ENCODE results near the gene PIP5K1C. TPM values are rescaled to one million over a fixed set of nuclear protein-coding genes. Genes with fewer than 3 reads are reported as not detected.

Gene PIP5K1C
- total and polyA plus RNA-seq, 9 of the 15 experiments (the other 6 are each of a cell fraction or from before 2014, with no cell fraction given): 0.38 to 22.1 (median 4.1) TPM

GRCh38 chr19:3692141-3693024, 7.9 kb downstream of the PIP5K1C start (continued):
- peak; percentile 24; the same call in 1 of the 2 replicates for TF ChIP-seq RBFOX2 (IDR thresholded peaks at IDR 0.05; ENCODE audit: low read depth, low read length)
- TF ChIP-seq SMC3 (conservative IDR thresholded peaks at IDR 0.05; ENCODE audit: insufficient read depth, low read depth, low read length): peak; percentile 38; the same call in 1 of the 2 replicates
- TF ChIP-seq RREB1 (CRISPR knock-in tag; IDR thresholded peaks at IDR 0.05): no peak
- TF ChIP-seq, protein P1, sequence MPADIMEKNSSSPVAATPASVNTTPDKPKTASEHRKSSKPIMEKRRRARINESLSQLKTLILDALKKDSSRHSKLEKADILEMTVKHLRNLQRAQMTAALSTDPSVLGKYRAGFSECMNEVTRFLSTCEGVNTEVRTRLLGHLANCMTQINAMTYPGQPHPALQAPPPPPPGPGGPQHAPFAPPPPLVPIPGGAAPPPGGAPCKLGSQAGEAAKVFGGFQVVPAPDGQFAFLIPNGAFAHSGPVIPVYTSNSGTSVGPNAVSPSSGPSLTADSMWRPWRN (IDR thresholded peaks at IDR 0.05; ENCODE audit: low read depth): no peak
- TF ChIP-seq, protein P2, sequence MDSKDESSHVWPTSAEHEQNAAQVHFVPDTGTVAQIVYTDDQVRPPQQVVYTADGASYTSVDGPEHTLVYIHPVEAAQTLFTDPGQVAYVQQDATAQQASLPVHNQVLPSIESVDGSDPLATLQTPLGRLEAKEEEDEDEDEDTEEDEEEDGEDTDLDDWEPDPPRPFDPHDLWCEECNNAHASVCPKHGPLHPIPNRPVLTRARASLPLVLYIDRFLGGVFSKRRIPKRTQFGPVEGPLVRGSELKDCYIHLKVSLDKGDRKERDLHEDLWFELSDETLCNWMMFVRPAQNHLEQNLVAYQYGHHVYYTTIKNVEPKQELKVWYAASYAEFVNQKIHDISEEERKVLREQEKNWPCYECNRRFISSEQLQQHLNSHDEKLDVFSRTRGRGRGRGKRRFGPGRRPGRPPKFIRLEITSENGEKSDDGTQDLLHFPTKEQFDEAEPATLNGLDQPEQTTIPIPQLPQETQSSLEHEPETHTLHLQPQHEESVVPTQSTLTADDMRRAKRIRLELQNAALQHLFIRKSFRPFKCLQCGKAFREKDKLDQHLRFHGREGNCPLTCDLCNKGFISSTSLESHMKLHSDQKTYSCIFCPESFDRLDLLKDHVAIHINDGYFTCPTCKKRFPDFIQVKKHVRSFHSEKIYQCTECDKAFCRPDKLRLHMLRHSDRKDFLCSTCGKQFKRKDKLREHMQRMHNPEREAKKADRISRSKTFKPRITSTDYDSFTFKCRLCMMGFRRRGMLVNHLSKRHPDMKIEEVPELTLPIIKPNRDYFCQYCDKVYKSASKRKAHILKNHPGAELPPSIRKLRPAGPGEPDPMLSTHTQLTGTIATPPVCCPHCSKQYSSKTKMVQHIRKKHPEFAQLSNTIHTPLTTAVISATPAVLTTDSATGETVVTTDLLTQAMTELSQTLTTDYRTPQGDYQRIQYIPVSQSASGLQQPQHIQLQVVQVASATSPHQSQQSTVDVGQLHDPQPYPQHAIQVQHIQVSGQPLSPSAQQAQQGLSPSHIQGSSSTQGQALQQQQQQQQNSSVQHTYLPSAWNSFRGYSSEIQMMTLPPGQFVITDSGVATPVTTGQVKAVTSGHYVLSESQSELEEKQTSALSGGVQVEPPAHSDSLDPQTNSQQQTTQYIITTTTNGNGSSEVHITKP (IDR thresholded peaks at IDR 0.05; ENCODE audit: partially characterized antibody): no peak
- 0 out of 3 replicates have a peak, but pooled peaks of 1 of the 2 experiments have one; percentile 25 for TF ChIP-seq CBX3 (IDR thresholded peaks at IDR 0.05; ENCODE audit: borderline replicate concordance in 1 of 2, low read length in 2 of 2)
- no peak for TF ChIP-seq BCL6 (CRISPR knock-in tag; IDR thresholded peaks at IDR 0.05)
- no peak for TF ChIP-seq CBFA2T2 (conservative IDR thresholded peaks at IDR 0.05)
- TF ChIP-seq DDX20 (tag; IDR thresholded peaks at IDR 0.05; ENCODE audit: low read depth): no peak
- peak; percentile 81 for TF ChIP-seq ZFP36 (IDR thresholded peaks at IDR 0.05; ENCODE audit: low read depth, low read length, partially characterized antibody)
- TF ChIP-seq KDM1A (IDR thresholded peaks at IDR 0.05): peak; percentile 68 to 81
- TF ChIP-seq NCOA6 (IDR thresholded peaks at IDR 0.05): no peak
